NCI-H1092 (cell line): ENCODE data around the gene AFAP1.

ENCODE experiments used
- DNase-seq: peaks from one replicate; lab custom pipeline; 2025; lab: John Stamatoyannopoulos, UW

Gene AFAP1

GRCh38 chr4:7939377-7940108, at the start of gene AFAP1:
Gene AFAP1 (minus strand): TSS chr4:7939861. CDS start chr4:7872078, 67,783 bp downstream.
- peak; percentile 79 for DNase-seq

GRCh38 chr4:7988437-7988836, 48.8 kb upstream of the AFAP1 start:
- no peak for DNase-seq

- DNase-seq: peak; percentile 56
These were observed 47.7 kb upstream of the AFAP1 start for GRCh38 chr4:7987148-7987989.

GRCh38 chr4:7985891-7986441, 46.3 kb upstream of the AFAP1 start:
- DNase-seq: no peak

- no peak for DNase-seq
These were observed 45.4 kb upstream of the AFAP1 start for GRCh38 chr4:7985072-7985471.

- no peak for DNase-seq
These were observed 44.7 kb upstream of the AFAP1 start for GRCh38 chr4:7984286-7984925.

- DNase-seq: no peak
These were observed 43.6 kb upstream of the AFAP1 start for GRCh38 chr4:7983296-7983695.

- no peak for DNase-seq
These were observed 42.2 kb upstream of the AFAP1 start for GRCh38 chr4:7981738-7982394.

GRCh38 chr4:7980036-7980435, 40.4 kb upstream of the AFAP1 start:
- no peak for DNase-seq

- DNase-seq: no peak
These were observed 39.9 kb upstream of the AFAP1 start for GRCh38 chr4:7979652-7979968.

- DNase-seq: no peak
These were observed 39.4 kb upstream of the AFAP1 start for GRCh38 chr4:7978907-7979651.

- no peak for DNase-seq
These were observed 38.8 kb upstream of the AFAP1 start for GRCh38 chr4:7978489-7978888.

- no peak for DNase-seq
These were observed 37.0 kb upstream of the AFAP1 start for GRCh38 chr4:7976634-7977033.

GRCh38 chr4:7976025-7976424, 36.4 kb upstream of the AFAP1 start:
- DNase-seq: no peak

GRCh38 chr4:7974425-7974824, 34.8 kb upstream of the AFAP1 start:
- DNase-seq: no peak

GRCh38 chr4:7973545-7973981, 33.9 kb upstream of the AFAP1 start:
- no peak for DNase-seq

GRCh38 chr4:7971881-7972500, 32.3 kb upstream of the AFAP1 start:
- no peak for DNase-seq

GRCh38 chr4:7971159-7971631, 31.5 kb upstream of the AFAP1 start:
- no peak for DNase-seq

- DNase-seq: no peak
These were observed 30.8 kb upstream of the AFAP1 start for GRCh38 chr4:7970361-7970946.

GRCh38 chr4:7968262-7968896, 28.7 kb upstream of the AFAP1 start:
- no peak for DNase-seq
